Thyroid gland (tissue), 4 donors: ENCODE data around the gene RHBDL3.

Experiments used
- CTCF ChIP-seq, 6 experiments: fragments of 200-600 bp in 3 of 6; fragments of 450-650 bp in 3 of 6; sonication (generic) in 3 of 6; IDR thresholded peaks; one replicate each; pipeline ENCODE4 v1.5.1; 2016 to 2019; ENCODE audit warnings: antibody characterized with exemption in 6 of 6, mild to moderate bottlenecking in 2 of 6, inconsistent platforms in 1 of 6, moderate library complexity in 1 of 6
- POLR2A ChIP-seq, 2 donors: fragments of 450-650 bp; IDR thresholded peaks; one replicate each; pipeline ENCODE4 v1.6.1; 2017; ENCODE audit warnings: antibody characterized with exemption in 2 of 2, mild to moderate bottlenecking in 2 of 2, moderate library complexity in 1 of 2

GRCh38 chr17:32370426-32370825, 104.8 kb downstream of the RHBDL3 start:
- no peak for TF ChIP-seq POLR2A (IDR thresholded peaks at IDR 0.05)
- no peak for TF ChIP-seq CTCF (IDR thresholded peaks at IDR 0.05)
